ENCODE measurements around the gene DNER.

DNER gene

DNA sequence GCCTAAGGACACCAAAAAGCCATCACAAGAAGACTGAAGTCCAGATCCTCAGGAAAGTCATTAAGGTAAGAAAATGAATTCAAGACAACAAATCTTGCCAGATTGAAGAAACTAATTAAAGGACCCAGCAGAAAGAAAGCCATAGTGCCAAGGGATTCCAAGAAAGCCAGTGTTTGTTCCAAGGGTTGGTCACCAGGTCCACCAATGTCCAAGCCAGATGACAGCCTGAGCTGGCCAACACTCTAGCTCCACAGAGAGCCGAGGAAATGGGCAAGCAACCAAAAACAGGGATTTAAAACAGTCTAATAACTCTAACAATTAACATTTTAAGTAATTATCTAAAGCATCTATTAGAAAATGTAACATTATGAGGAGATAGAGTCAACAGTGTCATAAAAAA lies 49.2 kb downstream of the DNER start:
- FAIRE-seq = no peak

DNA sequence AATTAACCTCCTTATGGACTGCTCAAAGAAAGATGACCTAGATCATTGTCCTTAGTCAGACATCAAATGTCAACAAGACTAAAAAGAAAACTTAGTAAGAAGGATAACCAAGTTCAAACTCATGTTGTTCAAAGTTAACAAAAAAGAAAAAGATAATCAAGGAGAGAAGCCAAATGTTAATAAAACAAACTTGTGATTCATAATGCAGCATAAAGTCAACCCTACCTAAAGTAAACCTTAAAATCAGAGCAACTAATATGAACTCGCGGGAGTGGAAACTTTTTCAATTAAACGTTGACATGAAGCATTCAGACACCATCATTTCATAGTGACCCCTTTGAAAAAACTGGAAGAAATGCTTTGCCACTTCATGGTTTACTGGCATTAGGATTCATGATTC lies 52.9 kb downstream of the DNER start:
- no peak for FAIRE-seq

- FAIRE-seq = no peak
Measured at GRCh38 chr2:229660951-229661350, 53.4 kb downstream of the DNER start.

DNA sequence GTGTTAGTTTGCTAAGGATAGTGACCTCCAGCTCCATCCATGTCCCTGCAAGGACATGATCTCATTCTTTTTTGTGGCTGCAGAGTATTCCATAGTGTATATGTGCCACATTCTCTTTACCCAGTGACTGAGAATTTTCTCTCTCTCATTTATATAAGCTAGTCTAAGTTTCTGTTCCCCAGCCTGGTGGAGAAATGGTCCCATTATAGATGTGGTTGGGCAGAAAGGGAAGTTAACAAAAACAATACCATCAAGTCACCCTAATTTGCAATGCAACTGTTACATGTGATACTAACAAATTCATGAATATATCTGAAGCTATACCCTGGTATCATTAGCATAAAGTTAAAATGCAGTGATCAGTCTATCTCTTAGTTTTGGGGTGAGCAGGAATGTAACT lies 54.0 kb downstream of the DNER start:
- FAIRE-seq = no peak

- FAIRE-seq = no peak
Measured at GRCh38 chr2:229658004-229658403, 56.4 kb downstream of the DNER start.

DNA sequence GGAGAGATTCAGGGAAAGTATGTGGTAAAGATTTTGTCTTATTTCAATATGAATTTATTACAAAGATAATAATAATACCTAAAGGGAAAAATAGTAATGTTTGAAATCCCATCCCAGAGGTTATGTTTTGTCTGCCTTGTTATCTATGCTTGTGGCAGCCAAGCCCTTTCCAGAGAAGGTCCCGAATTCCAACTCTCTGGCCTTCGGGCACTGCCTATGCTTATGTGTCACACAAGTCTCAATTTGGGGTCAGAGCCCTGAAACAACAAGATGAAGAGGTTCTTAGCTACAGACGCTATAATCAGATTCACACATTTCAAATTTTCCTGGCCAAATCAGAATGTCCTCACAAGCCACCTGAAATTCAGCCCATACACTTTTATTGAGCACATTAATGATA lies 59.9 kb downstream of the DNER start:
- no peak for FAIRE-seq

DNA sequence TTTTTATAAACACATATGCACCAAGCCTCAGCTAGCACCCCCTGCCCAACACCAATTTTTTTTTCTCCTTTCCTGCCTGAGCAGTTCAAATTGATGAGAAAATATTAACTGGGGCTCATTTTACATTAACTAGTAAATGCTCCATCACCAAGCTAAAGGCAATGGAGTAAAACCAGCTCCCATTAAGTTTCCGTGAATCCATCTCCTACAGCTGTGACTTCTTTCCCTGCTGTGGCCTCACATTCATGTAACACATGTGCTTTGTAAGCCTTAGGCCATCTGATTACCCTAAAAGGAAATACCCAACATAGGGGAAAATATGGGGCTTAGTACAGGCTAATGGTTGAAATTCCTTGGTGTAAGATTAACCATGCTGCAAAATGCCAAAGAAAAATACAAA lies 60.8 kb downstream of the DNER start:
- FAIRE-seq = no peak

- FAIRE-seq = no peak
Measured at GRCh38 chr2:229652796-229653195, 61.6 kb downstream of the DNER start.

- no peak for FAIRE-seq
Measured at GRCh38 chr2:229650901-229651300, 63.5 kb downstream of the DNER start.

- no peak for FAIRE-seq
Measured at GRCh38 chr2:229650059-229650458, 64.3 kb downstream of the DNER start.

GRCh38 chr2:229646186-229646723 lies 68.1 kb downstream of the DNER start:
- FAIRE-seq = no peak

DNA sequence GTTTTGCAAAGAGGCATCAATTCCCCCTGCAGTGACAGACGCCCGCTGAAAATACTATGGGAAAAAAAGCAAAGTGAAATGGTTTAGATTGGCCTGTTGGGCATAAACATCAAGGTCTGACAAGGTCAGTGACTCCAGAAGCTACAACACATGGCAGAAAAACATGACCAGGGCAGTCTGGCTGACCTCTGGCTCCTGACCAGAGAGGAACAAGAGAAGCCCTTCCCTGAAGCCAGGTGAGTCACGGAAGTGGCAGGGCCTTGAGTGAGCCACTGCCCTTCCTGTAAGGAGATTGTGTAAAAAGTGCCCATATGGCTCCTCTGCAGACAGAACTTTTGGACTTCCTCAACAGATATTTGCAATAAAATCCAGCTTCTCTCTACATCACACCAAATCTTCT lies 72.0 kb downstream of the DNER start:
- FAIRE-seq = no peak

DNA sequence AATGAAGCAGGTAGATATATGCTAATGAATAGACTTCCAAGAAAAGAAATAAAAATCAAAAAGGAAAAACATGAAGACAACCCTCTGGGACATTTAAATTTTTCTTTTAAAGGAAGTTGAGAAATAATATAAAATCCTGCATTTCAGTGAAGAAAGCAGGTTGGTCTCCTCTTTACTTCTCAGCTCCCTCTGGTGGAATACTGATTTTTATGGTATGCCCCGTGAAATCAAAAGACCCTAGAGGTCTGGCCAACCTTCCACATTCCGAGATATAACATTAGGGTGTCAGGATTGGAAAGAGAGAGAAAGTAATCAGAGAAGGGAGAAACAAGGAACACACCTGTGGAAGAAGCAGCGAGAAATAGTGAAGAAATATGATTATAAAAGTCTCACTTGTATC lies 72.7 kb downstream of the DNER start:
- FAIRE-seq = no peak

- FAIRE-seq = no peak
Measured at GRCh38 chr2:229640636-229641035, 73.7 kb downstream of the DNER start.

- no peak for FAIRE-seq
Measured at GRCh38 chr2:229636571-229636970, 77.8 kb downstream of the DNER start.

DNA sequence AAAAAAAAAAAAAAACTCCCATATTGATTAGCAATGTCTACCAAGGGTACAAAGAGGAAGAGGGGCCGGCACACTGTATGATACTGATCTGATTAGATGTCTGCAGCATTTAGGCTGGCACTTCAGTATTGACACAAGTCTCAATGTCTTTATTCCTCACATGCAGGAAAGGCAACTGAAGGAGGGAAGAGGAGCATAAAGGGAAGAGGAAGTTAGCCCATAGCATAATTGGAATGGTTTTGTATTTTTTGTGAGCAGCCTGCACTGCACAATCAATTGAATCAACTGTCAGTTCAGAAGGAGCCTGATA lies 79.0 kb downstream of the DNER start:
- FAIRE-seq = no peak

- no peak for FAIRE-seq
Measured at GRCh38 chr2:229634601-229635370, 79.6 kb downstream of the DNER start.

DNA sequence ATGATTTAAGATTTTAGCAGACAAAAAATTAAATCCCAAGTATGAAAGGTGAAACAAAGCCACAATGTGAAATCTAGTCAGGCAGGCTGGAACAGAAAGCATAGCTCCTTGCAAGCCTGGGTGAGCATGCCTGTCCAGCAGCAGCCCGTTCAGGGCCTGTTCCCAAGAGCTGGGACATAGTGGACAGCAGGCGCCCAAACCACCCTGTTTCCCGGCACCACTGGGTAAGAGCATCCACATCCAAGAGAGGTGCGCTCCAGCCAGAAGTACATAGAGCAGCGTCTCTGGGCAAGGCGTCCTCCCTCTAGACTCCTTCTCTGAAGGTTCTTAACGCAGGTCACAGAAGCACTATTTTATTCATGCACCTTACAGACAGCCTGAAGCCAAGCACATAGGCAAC lies 80.8 kb downstream of the DNER start:
- no peak for FAIRE-seq

DNA sequence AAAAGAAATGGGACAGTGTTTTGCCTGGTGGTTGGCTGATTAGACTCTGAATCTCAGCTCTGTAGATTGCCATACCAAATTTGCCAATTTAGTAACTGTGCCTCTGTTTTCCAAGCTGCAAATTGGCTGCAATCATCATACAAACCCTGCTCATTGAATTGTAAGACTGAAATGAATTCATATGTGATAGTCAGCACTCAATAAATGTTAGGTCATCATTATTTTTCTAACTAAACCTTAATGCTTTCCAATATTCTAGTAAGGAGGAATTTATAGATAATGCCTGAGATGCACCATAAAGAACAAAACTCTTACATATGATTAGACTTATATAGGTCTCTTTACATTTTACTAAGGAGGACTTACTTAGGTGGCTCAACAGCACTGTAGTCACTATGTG lies 85.3 kb downstream of the DNER start:
- FAIRE-seq = no peak

GRCh38 chr2:229627728-229628127 lies 86.6 kb downstream of the DNER start:
- no peak for FAIRE-seq

GRCh38 chr2:229622495-229623355 lies 91.6 kb downstream of the DNER start:
- no peak for FAIRE-seq

- no peak for FAIRE-seq
Measured at GRCh38 chr2:229620759-229621158, 93.6 kb downstream of the DNER start.

- no peak for FAIRE-seq
Measured at GRCh38 chr2:229620289-229620688, 94.1 kb downstream of the DNER start.

- no peak for FAIRE-seq
Measured at GRCh38 chr2:229616433-229616832, 97.9 kb downstream of the DNER start.

Data from colon (tissue), 2 donors.